IMR-90 (cell line): Measurements from ENCODE around the gene SLAMF9.

Experiments used
- BHLHE40 ChIP-seq: fragments of 150-350 bp; IDR thresholded peaks from 2 replicates; pipeline ENCODE4 v1.6.1; 2016; ENCODE audit warnings: mild to moderate bottlenecking, low read depth, low read length
- CEBPB ChIP-seq: IDR thresholded peaks from 2 replicates; pipeline ENCODE4 v1.6.1; 2012; ENCODE audit warnings: low read depth, low read length, improper control_type of control experiment
- CHD1 ChIP-seq: IDR thresholded peaks from 2 replicates; pipeline ENCODE4 v1.6.1; 2012; ENCODE audit warnings: low read depth, low read length, improper control_type of control experiment
- CTCF ChIP-seq: conservative IDR thresholded peaks from 2 replicates; pipeline ENCODE4 v1.5.1; 2012; ENCODE audit warnings: mild to moderate bottlenecking, low read depth, low read length, improper control_type of control experiment
- FOS ChIP-seq: fragments of 150-350 bp; IDR thresholded peaks from 2 replicates; pipeline ENCODE4 v1.6.1; 2016; ENCODE audit warnings: low read depth, low read length
- MAFK ChIP-seq: IDR thresholded peaks from 2 replicates; pipeline ENCODE4 v1.6.1; 2012; ENCODE audit warnings: low read depth, low read length, improper control_type of control experiment
- MAZ ChIP-seq: IDR thresholded peaks from 2 replicates; pipeline ENCODE4 v1.6.1; 2012; ENCODE audit warnings: low read depth, mild to moderate bottlenecking, low read length, improper control_type of control experiment, moderate library complexity, borderline replicate concordance
- POLR2A ChIP-seq: IDR thresholded peaks from 2 replicates; pipeline ENCODE4 v1.6.1; 2012; ENCODE audit warnings: mild to moderate bottlenecking, low read depth, low read length
- RAD21 ChIP-seq: IDR thresholded peaks from 2 replicates; pipeline ENCODE4 v1.6.1; 2012; ENCODE audit warnings: low read length, improper control_type of control experiment
- RCOR1 ChIP-seq: IDR thresholded peaks from 2 replicates; pipeline ENCODE4 v1.6.1; 2012; ENCODE audit warnings: mild to moderate bottlenecking, low read length, improper control_type of control experiment; ENCODE audit not compliant: insufficient replicate concordance
- RFX5 ChIP-seq: IDR thresholded peaks from 2 replicates; pipeline ENCODE4 v1.8.0; 2012; ENCODE audit warnings: low read depth, mild to moderate bottlenecking, low read length, moderate library complexity
- SMC3 ChIP-seq: fragments of 150-350 bp; IDR thresholded peaks from 2 replicates; pipeline ENCODE4 v1.6.1; 2016; ENCODE audit warnings: low read depth, mild to moderate bottlenecking, antibody characterized with exemption, low read length, moderate library complexity
- TF ChIP-seq, protein P1 (sequence below): fragments of 150-350 bp; IDR thresholded peaks from 2 replicates; pipeline ENCODE4 v1.6.1; 2016; ENCODE audit warnings: low read depth, mild to moderate bottlenecking, low read length, moderate library complexity, borderline replicate concordance

DNA sequence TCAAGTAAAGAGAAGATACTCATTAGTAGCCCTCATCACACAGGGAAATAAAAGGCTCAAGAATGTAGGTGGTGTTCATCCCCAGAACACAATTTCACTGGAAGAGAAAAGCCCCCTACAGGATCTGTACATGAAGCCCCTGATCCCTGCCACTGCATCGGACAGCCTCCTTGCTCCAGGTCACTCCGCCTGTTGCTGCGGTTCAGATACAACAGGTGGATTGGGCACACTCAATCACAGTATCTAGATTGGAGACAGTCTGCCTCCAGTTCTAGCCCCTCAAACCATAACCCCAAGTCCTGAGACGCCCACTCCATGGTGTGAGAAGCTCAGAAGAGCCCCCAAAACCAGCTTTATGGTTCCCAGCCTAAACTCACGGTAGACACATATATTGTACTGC, 1.1 kb downstream of the SLAMF9 start:
- TF ChIP-seq CTCF = no peak
- no peak for TF ChIP-seq MAFK
- TF ChIP-seq POLR2A = no peak
- no peak for TF ChIP-seq SMC3
- TF ChIP-seq, protein P1, sequence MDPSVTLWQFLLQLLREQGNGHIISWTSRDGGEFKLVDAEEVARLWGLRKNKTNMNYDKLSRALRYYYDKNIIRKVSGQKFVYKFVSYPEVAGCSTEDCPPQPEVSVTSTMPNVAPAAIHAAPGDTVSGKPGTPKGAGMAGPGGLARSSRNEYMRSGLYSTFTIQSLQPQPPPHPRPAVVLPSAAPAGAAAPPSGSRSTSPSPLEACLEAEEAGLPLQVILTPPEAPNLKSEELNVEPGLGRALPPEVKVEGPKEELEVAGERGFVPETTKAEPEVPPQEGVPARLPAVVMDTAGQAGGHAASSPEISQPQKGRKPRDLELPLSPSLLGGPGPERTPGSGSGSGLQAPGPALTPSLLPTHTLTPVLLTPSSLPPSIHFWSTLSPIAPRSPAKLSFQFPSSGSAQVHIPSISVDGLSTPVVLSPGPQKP = no peak
- no peak for TF ChIP-seq FOS
- no peak for TF ChIP-seq MAZ
- TF ChIP-seq RAD21 = no peak
- TF ChIP-seq RFX5 = no peak
- no peak for TF ChIP-seq BHLHE40
- no peak for TF ChIP-seq RCOR1
- no peak for TF ChIP-seq CHD1
- no peak for TF ChIP-seq CEBPB
